ENCODE measurements around the gene AFAP1L1.

GRCh38 chr5:149374303-149374702 is 102.6 kb downstream of the AFAP1L1 start:
- TF ChIP-seq CTCF (IDR thresholded peaks at IDR 0.05; ENCODE audit: insufficient read depth, low read depth, low read length) (no peak), EZH2 (IDR thresholded peaks at IDR 0.05; ENCODE audit: insufficient read depth, low read length) (no peak)
